GM12874 (cell line): ENCODE data around the gene SNX1.

Source experiments
- TF ChIP-seq, protein P1 (sequence below): IDR thresholded peaks from 2 replicates; pipeline ENCODE4 v1.5.1; 2011; ENCODE audit warnings: low read depth, mild to moderate bottlenecking, control low read depth, low read length, moderate library complexity; ENCODE audit not compliant: insufficient read depth

SNX1 gene

GRCh38 chr15:64138331-64138941 lies 42.7 kb downstream of the SNX1 start:
- TF ChIP-seq, protein P1, sequence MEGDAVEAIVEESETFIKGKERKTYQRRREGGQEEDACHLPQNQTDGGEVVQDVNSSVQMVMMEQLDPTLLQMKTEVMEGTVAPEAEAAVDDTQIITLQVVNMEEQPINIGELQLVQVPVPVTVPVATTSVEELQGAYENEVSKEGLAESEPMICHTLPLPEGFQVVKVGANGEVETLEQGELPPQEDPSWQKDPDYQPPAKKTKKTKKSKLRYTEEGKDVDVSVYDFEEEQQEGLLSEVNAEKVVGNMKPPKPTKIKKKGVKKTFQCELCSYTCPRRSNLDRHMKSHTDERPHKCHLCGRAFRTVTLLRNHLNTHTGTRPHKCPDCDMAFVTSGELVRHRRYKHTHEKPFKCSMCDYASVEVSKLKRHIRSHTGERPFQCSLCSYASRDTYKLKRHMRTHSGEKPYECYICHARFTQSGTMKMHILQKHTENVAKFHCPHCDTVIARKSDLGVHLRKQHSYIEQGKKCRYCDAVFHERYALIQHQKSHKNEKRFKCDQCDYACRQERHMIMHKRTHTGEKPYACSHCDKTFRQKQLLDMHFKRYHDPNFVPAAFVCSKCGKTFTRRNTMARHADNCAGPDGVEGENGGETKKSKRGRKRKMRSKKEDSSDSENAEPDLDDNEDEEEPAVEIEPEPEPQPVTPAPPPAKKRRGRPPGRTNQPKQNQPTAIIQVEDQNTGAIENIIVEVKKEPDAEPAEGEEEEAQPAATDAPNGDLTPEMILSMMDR: no peak

DNA sequence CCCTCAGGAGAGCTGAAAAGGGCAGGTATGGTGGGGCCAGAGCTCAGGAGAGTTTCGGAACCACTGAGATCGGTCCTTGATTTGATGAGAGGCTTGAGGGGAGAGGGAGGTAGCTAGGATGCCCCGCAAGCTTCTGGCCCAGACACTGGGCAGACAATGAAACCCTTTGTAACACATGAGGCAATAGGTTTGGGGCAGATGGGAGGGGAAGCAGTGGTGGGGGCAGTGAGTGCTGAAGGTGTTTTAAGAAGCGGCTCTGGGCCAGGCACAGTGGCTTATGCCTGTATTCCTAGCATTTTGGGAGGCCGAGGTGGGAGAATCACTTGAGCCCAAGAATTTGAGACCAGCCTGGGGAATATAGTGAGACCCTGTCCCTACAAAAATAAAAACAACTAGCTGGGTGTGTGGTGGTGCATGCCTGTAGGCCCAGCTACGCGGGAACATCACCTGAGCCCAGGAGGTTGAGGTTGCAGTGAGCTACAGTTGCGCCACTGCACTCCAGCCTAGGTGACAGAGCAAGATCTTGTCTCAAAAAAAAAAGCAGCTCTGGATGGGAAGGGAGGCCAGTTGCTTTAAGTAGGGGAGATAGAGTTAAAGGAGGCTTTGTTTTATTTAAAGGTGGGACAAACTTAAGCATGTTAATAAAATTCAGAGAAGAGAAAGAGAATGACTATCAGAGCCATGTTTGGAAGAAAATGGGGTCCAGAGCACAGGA lies 46.2 kb downstream of the SNX1 start:
- TF ChIP-seq, protein P1: no peak

DNA sequence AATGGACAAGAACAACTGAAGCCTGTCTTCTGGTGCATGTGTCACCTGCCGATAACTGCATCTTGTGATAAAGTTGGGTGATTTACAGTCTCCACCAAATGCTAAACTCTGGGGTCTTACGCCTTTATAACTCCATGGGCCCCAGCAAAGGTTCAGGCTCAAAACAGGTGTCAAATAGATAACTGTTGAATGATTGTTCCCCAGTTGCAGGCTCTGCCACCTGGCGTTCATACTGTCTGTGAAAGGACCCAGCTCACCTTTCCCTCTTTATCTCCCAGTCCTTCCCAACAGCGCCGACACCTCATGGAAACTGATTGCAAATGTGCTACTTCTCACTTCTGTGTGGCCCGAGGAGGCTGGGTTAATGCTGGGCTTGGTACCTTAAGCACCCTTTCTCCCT lies 47.5 kb downstream of the SNX1 start:
- TF ChIP-seq, protein P1: no peak

DNA sequence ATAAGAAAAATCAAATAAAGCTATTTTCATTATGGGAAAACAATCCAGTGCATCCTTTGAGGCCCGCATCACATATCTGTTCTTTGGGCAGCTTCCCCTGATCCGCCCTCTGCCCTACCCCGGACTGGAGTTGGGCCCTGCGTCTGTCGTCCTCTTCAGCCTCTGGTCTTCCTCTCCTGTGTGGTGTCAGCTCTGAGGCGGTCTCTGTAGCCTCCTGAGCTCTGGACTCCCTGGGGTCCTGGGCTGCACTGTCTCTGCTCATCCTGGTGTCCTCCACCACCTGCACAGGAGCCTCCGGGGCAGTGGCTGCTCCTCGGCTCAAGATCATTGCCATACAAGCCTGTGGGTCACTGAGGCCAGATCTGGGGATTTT lies 48.4 kb downstream of the SNX1 start:
- TF ChIP-seq, protein P1: no peak

GRCh38 chr15:64144565-64145281 lies 48.9 kb downstream of the SNX1 start:
- TF ChIP-seq, protein P1: no peak

DNA sequence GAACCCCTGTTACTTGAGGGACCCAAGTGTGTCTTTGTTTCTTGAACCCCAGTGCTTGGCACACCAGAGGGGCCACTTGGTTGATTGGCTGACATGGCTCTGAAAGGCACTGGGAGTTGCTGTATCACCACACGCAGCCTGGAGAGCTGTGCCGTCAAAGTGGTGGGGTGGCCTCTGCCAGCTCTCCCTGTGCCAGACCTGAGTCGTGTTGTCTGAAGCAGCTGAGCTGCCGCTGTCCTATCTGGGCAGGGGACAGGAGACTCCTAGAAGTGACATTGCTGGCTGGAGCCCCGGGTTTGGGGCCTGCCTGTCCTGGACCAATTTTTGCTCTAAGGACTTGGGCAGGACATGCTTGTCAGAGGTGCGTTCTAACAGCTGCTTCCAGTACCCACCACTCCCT lies 50.3 kb downstream of the SNX1 start:
- TF ChIP-seq, protein P1: no peak

- TF ChIP-seq, protein P1: no peak
Measured at GRCh38 chr15:64146520-64146884, 50.7 kb downstream of the SNX1 start.
